Measurements from ENCODE around the gene OSBP2.

OSBP2 gene

GRCh38 chr22:30827646-30828045 lies 133.0 kb downstream of the OSBP2 start:
- H3K9me3 ChIP-seq (ENCODE audit: insufficient read depth, low read depth, low read length) = no peaks in the 10 kb centered on the region
- H3K27me3 ChIP-seq (ENCODE audit: insufficient read depth, low read length, poor library complexity, severe bottlenecking) = no peaks in the 10 kb centered on the region
- no peak for TF ChIP-seq CTCF (conservative IDR thresholded peaks at IDR 0.05; ENCODE audit: low read length)
- TF ChIP-seq EZH2phosphoT487 (IDR thresholded peaks at IDR 0.05; ENCODE audit: borderline replicate concordance) = no peak
- no peak overlapping the region for H3K9ac ChIP-seq (ENCODE audit: low read depth, low read length, poor library complexity, severe bottlenecking)
- no peaks in the 10 kb centered on the region for H4K20me1 ChIP-seq (ENCODE audit: insufficient read depth, low read length, poor library complexity, severe bottlenecking)
- H3K79me2 ChIP-seq (ENCODE audit: insufficient read depth, low read length) = no peaks in the 10 kb centered on the region
- no peaks in the 10 kb centered on the region for H3K4me1 ChIP-seq (ENCODE audit: insufficient read depth, low read length, poor library complexity, severe bottlenecking)
- H3K36me3 ChIP-seq (ENCODE audit: insufficient read depth, low read length) = no peaks in the 10 kb centered on the region
- H3K9me2 ChIP-seq (replicated peaks; ENCODE audit: low read depth, low read length) = no peaks in the 10 kb centered on the region
- no peak overlapping the region for H3K4me2 ChIP-seq (ENCODE audit: low read depth, low read length, poor library complexity, severe bottlenecking)
- no peak overlapping the region for H2AFZ ChIP-seq (ENCODE audit: low read length)
- no peaks in the 10 kb centered on the region for H3F3A ChIP-seq (ENCODE audit: low read depth)
- H3K4me3 ChIP-seq (ENCODE audit: low read length, poor library complexity, severe bottlenecking) = no peak overlapping the region

- Histone ChIP-seq H3K9me3 (ENCODE audit: insufficient read depth, low read depth, low read length) (no peaks in the 10 kb centered on the region), H3K36me3 (ENCODE audit: insufficient read depth, low read length) (no peaks in the 10 kb centered on the region), H3K4me2 (ENCODE audit: low read depth, low read length, poor library complexity, severe bottlenecking) (no peak overlapping the region), H2AFZ (ENCODE audit: low read length) (no peak overlapping the region), H3F3A (ENCODE audit: low read depth) (no peaks in the 10 kb centered on the region), H3K4me3 (ENCODE audit: low read length, poor library complexity, severe bottlenecking) (no peak overlapping the region), H3K9me2 (replicated peaks; ENCODE audit: low read depth, low read length) (no peaks in the 10 kb centered on the region), H3K4me1 (ENCODE audit: insufficient read depth, low read length, poor library complexity, severe bottlenecking) (no peaks in the 10 kb centered on the region), H4K20me1 (ENCODE audit: insufficient read depth, low read length, poor library complexity, severe bottlenecking) (no peaks in the 10 kb centered on the region), H3K79me2 (ENCODE audit: insufficient read depth, low read length) (no peaks in the 10 kb centered on the region), H3K9ac (ENCODE audit: low read depth, low read length, poor library complexity, severe bottlenecking) (no peak overlapping the region), H3K27me3 (ENCODE audit: insufficient read depth, low read length, poor library complexity, severe bottlenecking) (no peaks in the 10 kb centered on the region)
- TF ChIP-seq CTCF (conservative IDR thresholded peaks at IDR 0.05; ENCODE audit: low read length) (no peak), EZH2phosphoT487 (IDR thresholded peaks at IDR 0.05; ENCODE audit: borderline replicate concordance) (no peak)
Measured at GRCh38 chr22:30828187-30829155, 133.8 kb downstream of the OSBP2 start.

- Histone ChIP-seq H3K4me2 (ENCODE audit: low read depth, low read length, poor library complexity, severe bottlenecking) (no peak overlapping the region), H3K4me3 (ENCODE audit: low read length, poor library complexity, severe bottlenecking) (no peak overlapping the region), H4K20me1 (ENCODE audit: insufficient read depth, low read length, poor library complexity, severe bottlenecking) (no peaks in the 10 kb centered on the region), H3K79me2 (ENCODE audit: insufficient read depth, low read length) (no peaks in the 10 kb centered on the region), H3K36me3 (ENCODE audit: insufficient read depth, low read length) (no peaks in the 10 kb centered on the region), H2AFZ (ENCODE audit: low read length) (no peak overlapping the region), H3K9me2 (replicated peaks; ENCODE audit: low read depth, low read length) (no peaks in the 10 kb centered on the region), H3F3A (ENCODE audit: low read depth) (no peaks in the 10 kb centered on the region), H3K9me3 (ENCODE audit: insufficient read depth, low read depth, low read length) (no peaks in the 10 kb centered on the region), H3K9ac (ENCODE audit: low read depth, low read length, poor library complexity, severe bottlenecking) (no peak overlapping the region), H3K27me3 (ENCODE audit: insufficient read depth, low read length, poor library complexity, severe bottlenecking) (no peaks in the 10 kb centered on the region), H3K4me1 (ENCODE audit: insufficient read depth, low read length, poor library complexity, severe bottlenecking) (no peaks in the 10 kb centered on the region)
- TF ChIP-seq CTCF (conservative IDR thresholded peaks at IDR 0.05; ENCODE audit: low read length) (no peak), EZH2phosphoT487 (IDR thresholded peaks at IDR 0.05; ENCODE audit: borderline replicate concordance) (no peak)
Measured at GRCh38 chr22:30829901-30830550, 135.4 kb downstream of the OSBP2 start.

All from Loucy (cell line).